Stimulated activated effector memory CD8-positive, alpha-beta T cell treated with anti-CD3 and anti-CD28 coated beads, Interleukin-12 subunit alpha, Interleukin-12 subunit beta, amount 100 ng/mL, for 72 hours (primary cell): ENCODE results near the gene C3orf49.

ENCODE experiments used
- ATAC-seq: fragments of 150-1000 bp; cut with Tn5 transposase; 2 replicates; pipeline ENCODE4 v1.10.0; 2021
- DNase-seq, 2 donors: peaks; one replicate each; pipeline ENCODE4 v3.0.0; 2021 to 2022; ENCODE audit warnings: low spot score in 2 of 2
- H3K27ac Mint-ChIP-seq: one replicate; pipeline ENCODE4 v1.8.0; 2022; ENCODE audit warnings: mild to moderate bottlenecking, mixed read lengths
- H3K36me3 Mint-ChIP-seq: one replicate; pipeline ENCODE4 v1.8.0; 2022; ENCODE audit warnings: mild to moderate bottlenecking, mixed read lengths
- H3K4me1 Mint-ChIP-seq: one replicate; pipeline ENCODE4 v1.8.0; 2022; ENCODE audit warnings: mixed read lengths
- H3K4me3 Mint-ChIP-seq: one replicate; pipeline ENCODE4 v1.8.0; 2022; ENCODE audit warnings: mild to moderate bottlenecking, mixed read lengths
- H3K9me3 Mint-ChIP-seq: one replicate; pipeline ENCODE4 v1.8.0; 2022; ENCODE audit warnings: mixed read lengths

The C3orf49 gene

GRCh38 chr3:63819151-63819398 lies at the start of gene C3orf49:
C3orf49 (plus strand) TSS chr3:63819299; CDS start chr3:63819472, 173 bp downstream.
- H3K9me3 Mint-ChIP-seq, result no peaks in the 10 kb centered on the region
- no peak within 1 kb of the TSS for H3K4me3 Mint-ChIP-seq
- H3K36me3 Mint-ChIP-seq, result no peaks in the 10 kb centered on the region
- ATAC-seq (no peak), DNase-seq (no peak)
- no peak within 1 kb of the TSS for H3K27ac Mint-ChIP-seq
- peaks cover 6% of the 10 kb centered on the region for H3K4me1 Mint-ChIP-seq

GRCh38 chr3:63774781-63775180 lies 44.3 kb upstream of the C3orf49 start:
- Mint-ChIP-seq H3K4me1 (no peaks in the 10 kb centered on the region), H3K36me3 (no peaks in the 10 kb centered on the region), H3K4me3 (no peak overlapping the region), H3K9me3 (no peaks in the 10 kb centered on the region), H3K27ac (no peak overlapping the region)
- ATAC-seq (no peak), DNase-seq (no peak)

GRCh38 chr3:63779227-63779626 lies 39.9 kb upstream of the C3orf49 start:
- Mint-ChIP-seq H3K36me3 (no peaks in the 10 kb centered on the region), H3K9me3 (no peaks in the 10 kb centered on the region), H3K27ac (no peak overlapping the region), H3K4me1 (no peaks in the 10 kb centered on the region), H3K4me3 (no peak overlapping the region)
- ATAC-seq (no peak), DNase-seq (no peak)

GRCh38 chr3:63791974-63792373 lies 27.1 kb upstream of the C3orf49 start:
- Mint-ChIP-seq H3K27ac (no peak overlapping the region), H3K36me3 (no peaks in the 10 kb centered on the region), H3K4me1 (no peaks in the 10 kb centered on the region), H3K9me3 (no peaks in the 10 kb centered on the region), H3K4me3 (no peak overlapping the region)
- DNase-seq (no peak), ATAC-seq (no peak)

GRCh38 chr3:63795438-63795837 lies 23.7 kb upstream of the C3orf49 start:
- no peak for DNase-seq
- no peak for ATAC-seq

GRCh38 chr3:63798544-63798943 lies 20.6 kb upstream of the C3orf49 start:
- no peaks in the 10 kb centered on the region for H3K9me3 Mint-ChIP-seq
- ATAC-seq (no peak), DNase-seq (no peak)
- no peak overlapping the region for H3K27ac Mint-ChIP-seq
- H3K36me3 Mint-ChIP-seq, result no peaks in the 10 kb centered on the region
- H3K4me3 Mint-ChIP-seq, result no peak overlapping the region
- no peaks in the 10 kb centered on the region for H3K4me1 Mint-ChIP-seq

More at GRCh38 chr3:63795438-63795837, 23.7 kb upstream of the C3orf49 start:
- no peaks in the 10 kb centered on the region for H3K36me3 Mint-ChIP-seq
- H3K27ac Mint-ChIP-seq, result no peak overlapping the region
- H3K9me3 Mint-ChIP-seq, result no peaks in the 10 kb centered on the region
- no peaks in the 10 kb centered on the region for H3K4me1 Mint-ChIP-seq
- H3K4me3 Mint-ChIP-seq, result no peak overlapping the region

- Mint-ChIP-seq H3K36me3 (no peaks in the 10 kb centered on the region), H3K4me1 (no peaks in the 10 kb centered on the region), H3K4me3 (no peak overlapping the region), H3K27ac (no peak overlapping the region), H3K9me3 (no peaks in the 10 kb centered on the region)
- DNase-seq, result no peak
- ATAC-seq, result no peak
These were observed 20.1 kb upstream of the C3orf49 start for GRCh38 chr3:63798949-63799348.

- Mint-ChIP-seq H3K4me3 (no peak overlapping the region), H3K9me3 (no peaks in the 10 kb centered on the region), H3K27ac (no peak overlapping the region), H3K4me1 (no peaks in the 10 kb centered on the region), H3K36me3 (no peaks in the 10 kb centered on the region)
- DNase-seq (no peak), ATAC-seq (no peak)
These were observed 19.0 kb upstream of the C3orf49 start for GRCh38 chr3:63800097-63800496.

GRCh38 chr3:63803911-63804310 lies 15.2 kb upstream of the C3orf49 start:
- DNase-seq (no peak), ATAC-seq (no peak)
- no peak overlapping the region for H3K27ac Mint-ChIP-seq
- no peaks in the 10 kb centered on the region for H3K4me1 Mint-ChIP-seq
- H3K36me3 Mint-ChIP-seq, result no peaks in the 10 kb centered on the region
- H3K9me3 Mint-ChIP-seq, result no peaks in the 10 kb centered on the region
- H3K4me3 Mint-ChIP-seq, result no peak overlapping the region

GRCh38 chr3:63807961-63808565 lies 11.0 kb upstream of the C3orf49 start:
- no peaks in the 10 kb centered on the region for H3K4me1 Mint-ChIP-seq
- no peaks in the 10 kb centered on the region for H3K36me3 Mint-ChIP-seq
- ATAC-seq (no peak), DNase-seq (no peak)
- no peak overlapping the region for H3K4me3 Mint-ChIP-seq
- no peaks in the 10 kb centered on the region for H3K9me3 Mint-ChIP-seq
- no peak overlapping the region for H3K27ac Mint-ChIP-seq

- Mint-ChIP-seq H3K4me3 (no peak overlapping the region), H3K36me3 (no peaks in the 10 kb centered on the region), H3K4me1 (no peaks in the 10 kb centered on the region), H3K27ac (no peak overlapping the region), H3K9me3 (no peaks in the 10 kb centered on the region)
- no peak for ATAC-seq
- no peak for DNase-seq
These were observed 10.5 kb upstream of the C3orf49 start for GRCh38 chr3:63808633-63809032.

GRCh38 chr3:63809607-63810006 lies 9.5 kb upstream of the C3orf49 start:
- Mint-ChIP-seq H3K27ac (no peak overlapping the region), H3K9me3 (no peaks in the 10 kb centered on the region), H3K4me3 (no peak overlapping the region), H3K36me3 (no peaks in the 10 kb centered on the region), H3K4me1 (peaks cover 4% of the 10 kb centered on the region)
- ATAC-seq (no peak), DNase-seq (no peak)

GRCh38 chr3:63814237-63814636 lies 4.9 kb upstream of the C3orf49 start:
- Mint-ChIP-seq H3K4me1 (peaks cover 6% of the 10 kb centered on the region), H3K36me3 (no peaks in the 10 kb centered on the region), H3K27ac (no peak overlapping the region), H3K9me3 (no peaks in the 10 kb centered on the region), H3K4me3 (no peak overlapping the region)
- ATAC-seq (no peak), DNase-seq (no peak)

GRCh38 chr3:63817225-63817624 lies 1.9 kb upstream of the C3orf49 start:
- H3K4me1 Mint-ChIP-seq, result peaks cover 6% of the 10 kb centered on the region
- no peak overlapping the region for H3K4me3 Mint-ChIP-seq
- DNase-seq (no peak), ATAC-seq (no peak)
- no peak overlapping the region for H3K27ac Mint-ChIP-seq
- H3K36me3 Mint-ChIP-seq, result no peaks in the 10 kb centered on the region
- no peaks in the 10 kb centered on the region for H3K9me3 Mint-ChIP-seq

GRCh38 chr3:63818282-63819150 lies 583 bp upstream of the C3orf49 start:
- H3K36me3 Mint-ChIP-seq, result no peaks in the 10 kb centered on the region
- no peak overlapping the region for H3K27ac Mint-ChIP-seq
- DNase-seq (peak; percentile 34 to 71), ATAC-seq (peak; percentile 48)
- H3K4me3 Mint-ChIP-seq, result no peak overlapping the region
- H3K4me1 Mint-ChIP-seq, result peaks cover 6% of the 10 kb centered on the region
- H3K9me3 Mint-ChIP-seq, result no peaks in the 10 kb centered on the region

GRCh38 chr3:63824309-63824708 lies 5.2 kb downstream of the C3orf49 start:
- H3K9me3 Mint-ChIP-seq, result no peaks in the 10 kb centered on the region
- H3K27ac Mint-ChIP-seq, result no peak overlapping the region
- peaks cover 3% of the 10 kb centered on the region for H3K36me3 Mint-ChIP-seq
- no peaks in the 10 kb centered on the region for H3K4me1 Mint-ChIP-seq
- H3K4me3 Mint-ChIP-seq, result no peak overlapping the region
- ATAC-seq (no peak), DNase-seq (no peak)
